ENCODE results near the gene SPARC.

Gene SPARC

DNA sequence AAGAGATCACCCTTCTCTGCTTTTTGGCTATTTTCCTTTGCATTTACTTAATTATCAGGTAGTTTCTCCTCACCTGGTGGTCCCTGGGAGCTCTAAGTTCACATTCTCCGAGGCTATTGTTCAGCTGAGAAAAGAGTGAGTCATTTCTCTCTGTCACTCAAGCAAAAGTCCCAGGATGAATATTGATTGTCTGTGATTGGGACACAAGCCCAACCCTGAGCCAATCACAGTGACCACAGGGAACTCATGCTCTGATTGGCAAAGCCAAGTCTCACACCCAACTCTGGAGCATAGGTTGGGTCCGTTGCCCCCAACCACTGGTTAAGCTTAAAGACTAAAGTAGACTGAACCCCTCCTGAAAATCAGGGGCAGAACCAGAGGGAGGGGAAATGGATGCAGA lies 67.8 kb downstream of the SPARC start:
- no peak for DNase-seq

DNA sequence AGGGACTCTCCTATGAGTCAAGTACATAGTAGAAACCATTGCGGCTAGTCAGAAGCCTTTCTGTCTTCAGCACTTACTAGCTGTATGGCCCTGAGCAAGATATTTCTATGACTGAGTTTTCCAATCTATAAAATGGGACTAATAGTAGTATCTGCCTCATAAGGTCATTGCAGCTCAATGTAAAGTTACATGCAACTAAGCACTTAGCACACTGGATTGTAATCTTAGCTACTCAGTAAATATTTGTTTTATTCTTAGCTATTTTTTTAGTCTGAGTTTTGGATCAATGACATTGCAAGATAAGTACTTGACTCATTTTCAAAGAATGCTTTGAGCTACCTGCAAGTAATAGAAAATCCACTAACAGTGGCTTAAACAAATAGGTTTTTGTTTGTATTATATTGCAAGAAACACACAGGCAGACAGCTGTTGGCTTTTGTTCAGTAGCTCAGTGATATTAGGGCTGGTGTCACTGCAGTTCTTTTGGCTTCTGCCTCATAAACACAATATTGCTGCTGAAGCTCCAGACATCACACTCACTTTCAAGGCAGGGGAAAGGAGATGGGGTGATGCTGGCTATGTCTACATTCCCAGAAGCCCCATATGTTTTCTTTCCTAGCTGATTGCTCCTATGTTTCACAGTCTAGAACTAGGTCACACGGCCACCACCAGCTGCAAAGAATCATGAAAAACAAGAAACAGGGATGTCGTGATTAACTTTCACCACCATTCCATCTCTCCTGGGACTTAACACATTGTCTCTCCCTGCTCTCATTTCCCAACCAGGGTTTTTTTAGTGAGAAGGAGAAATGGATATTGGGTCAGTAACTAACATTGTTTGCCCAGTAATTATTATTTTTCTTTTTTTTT lies 68.6 kb downstream of the SPARC start:
- no peak for DNase-seq

DNA sequence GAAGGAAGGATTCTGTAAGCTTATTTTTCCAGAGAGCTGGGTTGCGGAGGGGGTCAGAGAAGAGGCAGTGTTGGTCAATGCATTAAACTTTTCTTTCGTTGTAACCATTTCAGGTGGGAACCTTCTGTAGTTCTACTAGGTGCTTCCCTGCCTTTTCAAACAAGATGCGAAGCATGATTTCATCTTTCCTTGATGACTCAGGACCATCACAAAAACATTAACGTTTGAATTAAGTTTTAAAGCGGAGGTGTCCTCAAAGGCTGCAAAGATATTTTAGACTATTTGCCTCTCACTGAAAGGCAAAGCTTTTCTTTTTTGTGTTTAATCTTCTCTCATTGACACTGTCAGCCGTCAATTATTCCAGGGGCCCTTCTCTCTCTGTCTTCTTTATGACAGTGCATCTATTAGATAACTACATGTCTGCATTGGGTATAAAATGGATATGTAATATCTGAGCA lies 69.3 kb downstream of the SPARC start:
- no peak for DNase-seq

DNA sequence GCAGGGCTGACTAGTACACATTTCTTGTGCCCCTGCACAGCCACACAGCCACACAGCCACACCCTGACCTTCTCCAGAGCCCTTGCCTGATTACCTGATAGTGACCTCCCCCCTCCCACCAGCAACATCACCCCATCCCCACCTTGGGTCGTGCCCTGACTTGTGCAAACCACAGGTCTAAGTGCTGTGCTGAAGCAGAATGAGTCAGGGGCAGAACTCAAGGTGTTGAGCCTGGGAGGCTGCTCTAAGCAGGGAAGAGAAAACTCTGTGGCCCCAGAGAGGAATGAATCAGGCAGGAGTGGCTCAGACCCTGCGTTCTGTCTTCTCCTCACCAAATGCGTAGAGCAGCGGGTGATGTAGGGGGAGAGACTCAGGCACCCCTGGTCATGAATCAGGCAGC lies 71.3 kb downstream of the SPARC start:
- no peak for DNase-seq

DNA sequence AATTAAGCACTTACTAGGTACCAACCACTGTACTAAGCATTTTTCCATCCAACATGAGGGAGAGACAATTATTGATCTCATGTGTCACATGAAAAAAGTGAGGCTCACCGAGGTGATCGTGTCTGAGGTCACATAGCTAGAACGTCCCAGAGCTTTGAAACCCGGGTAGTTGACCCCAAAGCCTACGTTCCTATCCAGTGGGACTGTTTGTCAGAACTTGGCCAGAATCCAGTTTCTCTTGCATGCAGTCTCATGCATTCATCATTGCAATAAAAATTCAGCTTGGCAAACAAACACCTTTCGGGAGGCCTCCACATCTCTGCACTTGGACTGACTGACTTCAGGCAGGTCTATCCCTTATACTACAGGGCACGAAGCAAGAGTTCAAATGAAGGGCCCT lies 72.2 kb downstream of the SPARC start:
- DNase-seq, result no peak

DNA sequence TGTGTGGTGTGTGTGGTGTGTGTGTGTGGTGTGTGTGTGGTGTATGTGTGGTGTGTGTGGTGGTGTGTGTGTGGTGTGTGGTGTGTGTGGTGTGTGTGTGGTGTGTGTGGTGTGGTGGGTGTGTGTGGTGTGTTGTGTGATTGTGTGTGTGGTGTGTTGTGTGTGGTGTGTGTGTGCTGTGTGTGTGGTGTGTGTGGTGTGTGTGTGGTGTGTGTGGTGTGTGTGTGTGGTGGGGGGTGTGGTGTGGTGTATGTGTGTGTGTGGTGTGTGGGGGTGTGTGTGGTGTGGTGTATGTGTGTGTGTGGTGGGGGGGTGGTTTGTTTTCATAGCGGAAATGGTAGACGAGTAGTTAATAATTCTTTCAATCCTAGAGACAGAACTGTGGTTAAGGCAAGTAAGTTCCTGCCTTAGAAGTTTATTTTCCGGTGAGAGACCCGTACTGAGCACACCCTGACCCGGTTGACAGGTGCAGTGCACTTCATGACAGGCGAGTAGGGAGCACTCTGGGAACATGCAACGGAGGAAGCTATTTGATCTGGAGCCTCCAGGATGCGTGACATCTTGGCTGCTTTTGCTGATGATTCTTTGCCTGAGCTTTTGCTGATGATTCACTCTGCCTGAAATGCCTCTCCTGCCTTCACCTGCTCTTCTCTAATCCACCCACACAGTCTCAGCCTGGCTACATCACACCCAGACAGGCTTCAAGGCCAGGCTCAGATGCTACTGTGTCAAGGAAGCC lies 73.9 kb downstream of the SPARC start:
- peak; percentile 51 for DNase-seq

DNA sequence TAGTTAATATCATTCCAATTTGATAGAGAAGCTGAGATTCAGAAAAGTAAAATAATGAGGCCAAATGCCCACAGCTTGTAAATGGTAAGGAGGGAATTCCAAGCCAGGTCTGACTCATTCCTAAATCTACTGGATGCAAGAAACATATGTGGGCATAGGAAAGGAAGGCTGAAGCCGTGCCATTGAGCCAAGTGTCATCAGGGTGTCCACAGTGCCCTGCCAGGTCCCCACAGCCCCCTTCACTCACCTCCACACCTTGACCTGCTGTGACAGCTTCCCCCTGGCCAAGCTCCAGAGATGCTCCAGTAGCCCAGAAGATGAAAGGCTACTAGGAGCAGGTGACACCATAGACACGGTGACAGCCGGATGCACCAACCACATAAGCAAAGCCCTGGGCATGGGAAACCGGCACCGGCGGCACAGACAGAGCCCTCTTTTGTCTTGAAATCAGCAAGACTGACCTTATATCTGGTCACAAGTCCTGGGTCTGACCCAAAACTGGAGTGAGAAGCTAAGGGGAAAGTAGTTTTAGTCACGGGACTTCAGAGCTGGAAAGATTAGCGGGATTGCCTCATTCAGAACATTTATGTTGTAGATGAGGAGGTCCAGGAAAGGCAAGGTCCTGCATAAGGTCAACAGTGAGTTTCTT lies 75.5 kb downstream of the SPARC start:
- DNase-seq, result no peak

Measured in activated CD4-positive, CD25-positive, alpha-beta regulatory T cell treated with anti-CD3 and anti-CD28 coated beads, Interleukin-2, amount 50 U/mL, for 72 hours (primary cell).